Measurements from ENCODE around the gene LIPT2.

Gene LIPT2

DNA sequence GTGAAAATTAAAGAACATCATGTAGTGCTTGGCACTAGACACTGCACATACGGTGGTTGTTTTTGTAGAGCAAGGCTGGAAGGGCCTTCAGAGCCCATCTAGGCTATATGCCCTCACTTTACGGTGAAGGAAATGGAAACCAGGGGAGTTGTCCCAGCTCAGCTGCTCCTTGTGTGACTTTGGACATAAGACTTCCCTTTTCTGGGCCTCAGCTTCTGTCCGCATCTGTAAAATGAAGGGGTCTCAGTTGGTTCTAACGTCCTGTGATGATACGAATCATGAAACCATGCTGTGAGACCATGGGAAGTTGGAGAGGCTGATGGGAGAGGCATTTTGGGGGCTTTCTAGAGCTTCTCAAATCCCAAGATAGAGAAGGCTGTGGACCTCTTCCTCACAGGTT lies 30.9 kb downstream of the LIPT2 start:
- DNase-seq, result no peak

DNA sequence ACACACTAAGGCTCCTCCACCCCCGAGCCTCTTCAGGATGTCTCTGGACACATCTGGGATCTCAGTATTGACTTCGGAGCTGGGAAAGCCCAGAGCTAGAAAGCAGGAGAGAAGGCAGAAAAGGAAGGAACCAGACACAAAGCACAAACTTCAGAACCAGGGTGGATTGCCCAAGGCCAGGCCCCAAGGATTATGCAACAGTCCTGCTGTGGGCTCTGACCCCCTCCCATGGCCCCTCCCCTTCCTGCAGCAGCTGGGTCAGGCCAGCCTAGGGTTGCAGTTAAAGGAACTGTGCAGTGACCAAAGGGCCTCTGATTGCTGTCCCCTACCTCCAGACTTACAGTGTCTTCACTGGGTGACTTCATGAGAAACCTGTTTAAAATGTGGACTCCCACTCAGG lies 31.5 kb downstream of the LIPT2 start:
- no peak for DNase-seq

DNA sequence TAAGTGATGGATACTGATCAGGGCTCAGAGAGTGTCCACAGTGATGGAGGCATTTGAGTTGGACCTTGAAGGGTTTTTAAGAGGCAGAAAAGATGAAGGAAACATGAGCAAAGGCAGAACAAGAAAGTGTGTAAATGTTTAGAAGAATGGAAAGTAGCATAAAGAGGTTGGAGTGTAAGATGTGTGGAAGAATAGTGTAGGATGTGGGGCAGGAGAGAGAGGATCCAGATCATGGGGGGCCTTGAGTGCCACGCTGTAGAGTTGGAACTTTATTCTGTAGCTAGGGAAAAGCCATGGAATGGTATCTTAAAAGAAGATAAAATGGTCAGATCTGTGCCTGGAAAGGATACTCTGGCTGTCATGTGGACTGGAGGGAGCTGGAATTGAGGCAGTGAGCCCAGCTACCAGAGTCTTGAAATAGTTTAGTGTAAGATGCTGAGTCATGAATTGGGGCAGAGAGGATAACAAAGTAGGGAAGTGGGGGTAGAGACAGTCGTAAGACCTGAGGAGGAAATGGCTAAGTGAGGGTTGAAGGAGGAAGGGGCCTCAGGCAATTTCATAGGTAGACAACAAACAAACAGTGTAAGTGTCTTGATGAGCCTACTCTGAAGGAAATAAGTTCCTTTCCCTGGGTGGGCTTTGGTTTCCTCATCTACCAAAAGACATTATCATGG lies 32.9 kb downstream of the LIPT2 start:
- DNase-seq, result no peak

GRCh38 chr11:74460065-74460464 lies 33.5 kb downstream of the LIPT2 start:
- DNase-seq, result no peak

DNA sequence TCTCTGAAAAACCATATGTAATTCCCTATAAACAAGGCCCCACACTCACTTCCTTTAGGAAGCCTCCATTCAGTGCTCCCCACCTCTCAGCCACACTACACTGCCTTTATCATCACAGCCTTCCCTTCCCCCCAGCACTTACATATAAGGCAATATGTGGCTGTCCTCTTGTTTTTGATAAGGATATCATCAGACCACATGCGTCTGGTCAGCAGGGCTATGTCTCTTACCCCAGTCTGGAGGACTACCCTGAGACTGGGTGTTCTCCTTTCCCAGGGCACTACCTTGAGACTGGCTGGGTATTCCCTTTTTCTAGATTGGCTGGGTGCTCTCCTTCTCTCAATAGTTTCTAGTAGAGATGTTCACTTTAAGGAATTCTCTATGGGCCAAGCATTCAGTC lies 33.9 kb downstream of the LIPT2 start:
- no peak for DNase-seq

GRCh38 chr11:74457356-74457755 lies 36.2 kb downstream of the LIPT2 start:
- DNase-seq, result no peak

DNA sequence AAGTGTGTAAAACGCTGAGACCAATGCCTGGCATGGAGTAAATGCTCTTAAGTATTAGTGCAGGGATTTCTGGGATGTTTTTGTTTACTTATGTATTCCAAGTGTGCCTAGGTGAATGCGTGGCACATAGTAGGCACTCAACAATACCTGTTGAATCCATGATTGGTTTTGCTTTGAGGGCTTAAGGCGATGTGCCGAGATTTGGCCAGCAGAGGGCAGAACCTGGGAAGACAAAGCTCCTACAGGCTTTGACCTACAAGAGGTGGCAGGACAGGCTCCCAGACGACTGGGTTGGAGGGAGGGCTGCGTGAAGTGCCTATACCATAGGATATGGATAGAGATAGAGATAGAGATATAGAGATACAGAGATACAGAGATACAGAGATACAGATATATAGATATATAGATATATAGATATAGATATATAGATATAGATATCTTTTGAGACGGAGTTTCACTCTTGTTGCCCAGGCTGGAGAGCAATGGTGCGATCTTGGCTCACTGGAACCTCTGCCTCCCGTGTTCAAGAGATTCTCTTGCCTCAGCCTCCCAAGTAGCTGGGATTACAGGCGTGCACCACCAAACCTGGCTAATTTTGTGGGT lies 40.0 kb downstream of the LIPT2 start:
- DNase-seq, result peak; percentile 14

DNA sequence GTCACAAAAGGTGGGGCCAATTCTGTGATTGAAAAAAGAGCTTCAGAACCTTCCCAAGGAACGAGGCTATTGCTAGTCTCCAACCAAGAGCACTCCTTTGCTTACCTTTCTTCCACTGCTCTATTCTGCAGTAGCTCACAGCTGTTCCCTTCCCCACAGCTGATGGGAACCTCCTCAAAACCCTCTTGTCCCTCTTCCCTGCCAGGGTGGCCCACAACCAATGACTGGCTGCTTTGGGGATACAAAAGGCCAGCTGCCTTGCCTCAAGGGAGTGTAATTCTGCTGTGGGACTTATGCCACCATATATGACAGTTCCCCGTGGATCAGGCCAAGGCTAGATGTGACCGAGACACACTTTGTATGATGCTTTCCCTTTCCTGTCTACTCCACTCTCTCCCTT lies 41.2 kb downstream of the LIPT2 start:
- no peak for DNase-seq

GRCh38 chr11:74450318-74450717 lies 43.2 kb downstream of the LIPT2 start:
- DNase-seq, result no peak

GRCh38 chr11:74449369-74449931 lies 44.1 kb downstream of the LIPT2 start:
- DNase-seq, result peak; percentile 52

DNA sequence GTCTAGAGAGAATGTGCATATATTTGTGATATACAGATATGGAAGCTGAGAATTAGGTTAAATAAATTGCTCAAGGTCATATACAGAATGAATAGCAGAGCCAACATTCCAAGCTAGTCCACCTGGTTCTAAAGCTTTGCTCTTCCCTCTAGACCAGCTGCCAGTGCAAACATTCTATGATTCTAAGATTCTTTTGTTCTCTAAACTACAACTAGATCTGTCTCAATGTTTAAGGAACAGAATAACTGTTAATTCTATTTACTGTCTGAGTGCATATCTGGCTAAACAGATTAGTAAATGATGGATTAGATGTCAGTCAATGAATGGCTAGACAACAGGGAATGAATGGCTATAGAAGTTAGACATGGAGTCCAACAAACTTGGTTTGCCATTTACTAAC lies 45.8 kb downstream of the LIPT2 start:
- DNase-seq, result no peak

- no peak for DNase-seq
Observed at GRCh38 chr11:74446532-74446938, 47.0 kb downstream of the LIPT2 start.

DNA sequence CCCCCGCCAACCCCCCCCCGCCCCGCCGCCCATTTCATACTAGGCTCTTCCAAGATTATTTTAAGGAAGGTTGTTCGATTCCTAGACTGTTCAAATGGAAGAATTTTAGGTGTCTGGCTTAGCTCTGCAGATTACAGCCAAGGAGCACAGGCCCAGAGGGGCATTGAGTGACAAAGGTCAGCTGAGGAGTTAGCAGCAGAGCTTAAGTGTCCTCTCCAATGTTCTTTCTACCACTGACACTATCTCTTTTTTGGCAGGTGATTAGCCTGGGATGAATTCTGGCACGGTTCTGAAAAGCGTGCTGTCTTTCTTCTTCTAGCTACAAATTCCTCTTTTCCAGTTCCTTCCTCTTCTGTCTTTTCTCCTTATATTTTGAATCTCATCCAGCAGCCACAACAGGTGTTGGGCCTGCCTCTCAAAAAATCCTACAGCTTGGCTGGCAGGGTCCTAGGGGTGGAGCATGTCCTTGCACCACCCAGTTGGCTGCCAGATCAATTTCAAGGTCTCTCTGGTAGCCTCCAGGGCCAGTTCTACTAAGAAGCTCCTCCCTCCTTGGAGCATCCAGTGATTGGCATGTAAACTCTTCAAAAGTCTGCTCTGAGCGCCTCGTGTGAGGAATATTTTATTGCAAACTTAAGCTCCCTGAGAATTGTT lies 49.2 kb downstream of the LIPT2 start:
- DNase-seq, result no peak

- DNase-seq, result peak; percentile 9
Observed at GRCh38 chr11:74443071-74443864, 50.3 kb downstream of the LIPT2 start.

- no peak for DNase-seq
Observed at GRCh38 chr11:74442636-74443035, 50.9 kb downstream of the LIPT2 start.

All from DMS 273 treated with DMSO at 0.1 percent for 48 hours (cell line).